GM23248 (cell line): ENCODE data around the gene AFF3.

ENCODE experiments used
- EZH2 ChIP-seq: fragments of 200-600 bp; sonication (generic); IDR thresholded peaks from 2 replicates; pipeline ENCODE4 v1.6.1; 2018; ENCODE audit warnings: antibody characterized with exemption, mild to moderate bottlenecking; ENCODE audit not compliant: insufficient read depth, poor library complexity, severe bottlenecking
- EZH2phosphoT487 ChIP-seq: fragments of 200-600 bp; sonication (generic); IDR thresholded peaks from 2 replicates; pipeline ENCODE4 v1.6.1; 2018; ENCODE audit warnings: antibody characterized with exemption, moderate library complexity, mild to moderate bottlenecking, low read depth; ENCODE audit not compliant: insufficient read depth

DNA sequence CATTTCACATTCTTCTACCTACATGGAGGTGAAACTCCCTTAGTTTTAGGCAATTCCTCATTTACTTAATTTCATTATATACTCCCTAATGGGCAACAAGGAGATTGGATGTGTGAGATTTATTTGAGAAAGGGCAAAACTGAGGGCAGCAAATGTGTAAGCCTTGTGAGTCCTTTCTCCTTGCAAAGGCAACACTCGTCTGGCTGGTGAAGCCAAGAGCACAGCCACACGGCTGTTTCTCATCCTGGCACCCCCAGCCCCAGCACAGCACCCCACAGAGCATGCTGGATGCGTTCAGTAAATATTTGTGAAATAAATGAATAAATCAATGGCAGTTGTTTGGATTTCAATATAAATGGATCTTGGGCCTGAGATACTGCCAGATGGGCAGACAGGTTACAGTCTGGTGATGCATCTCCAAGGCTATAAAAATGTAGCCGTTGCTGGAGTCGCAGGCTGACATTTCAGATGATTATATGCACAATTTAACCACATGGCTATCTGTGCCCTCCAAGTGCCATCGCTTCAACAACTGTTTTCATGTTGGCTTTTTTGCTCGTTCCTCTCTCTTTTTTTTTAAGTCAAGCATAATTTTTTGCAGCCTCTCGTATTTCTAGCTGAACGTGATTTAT is 498.5 kb downstream of the AFF3 start:
- no peak for TF ChIP-seq EZH2phosphoT487
- TF ChIP-seq EZH2, result no peak
